Measurements from ENCODE around the gene MRE11. TPM values are rescaled to one million over a fixed set of nuclear protein-coding genes. Genes with fewer than 3 reads are reported as not detected.
"Not testable (repeated sequence)": the region's sequence is repeated elsewhere in the genome, so short reads cannot be mapped to it uniquely, and the experiment has no call there.

Gene MRE11
- polyA plus RNA-seq, 1 donor from 2014 or later, result 15.5 TPM

GRCh38 chr11:94518300-94518699 lies 24.7 kb upstream of the MRE11 start:
- Mint-ChIP-seq H3K4me3 (no peak overlapping the region), H3K27me3 (peaks cover 11% of the 10 kb centered on the region), H3K9me3 (no peaks in the 10 kb centered on the region), H3K27ac (no peak overlapping the region), H3K4me1 (no peaks in the 10 kb centered on the region), H3K36me3 (no peaks in the 10 kb centered on the region)

- Mint-ChIP-seq H3K36me3 (no peaks in the 10 kb centered on the region), H3K27me3 (peaks cover 20% of the 10 kb centered on the region), H3K27ac (no peak overlapping the region), H3K4me3 (no peak overlapping the region), H3K9me3 (no peaks in the 10 kb centered on the region), H3K4me1 (peaks cover 5 to 8% (median 6%) of the 10 kb centered on the region in 3 donors)
These were observed 23.1 kb upstream of the MRE11 start for GRCh38 chr11:94516725-94517124.

DNA sequence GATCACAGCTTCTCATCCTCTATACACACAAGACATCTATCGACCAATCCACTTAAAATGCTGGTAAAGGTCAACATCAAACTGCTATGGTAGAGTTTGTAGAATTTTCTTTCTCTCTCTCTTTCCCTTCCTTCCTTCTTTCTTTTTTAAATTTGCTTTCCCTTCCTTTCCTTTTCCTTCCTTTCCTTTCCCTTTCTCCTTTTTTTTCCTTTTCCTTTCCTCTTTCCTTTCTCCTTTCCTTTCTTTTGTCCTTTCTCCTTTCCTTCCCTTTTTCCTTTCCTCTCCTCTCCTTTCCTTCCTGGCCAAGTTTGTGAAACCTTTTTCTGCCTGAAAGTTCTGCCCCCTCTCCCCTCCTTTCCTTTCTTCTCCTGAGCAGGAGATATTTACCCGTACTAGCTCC lies 21.8 kb upstream of the MRE11 start:
- no peak overlapping the region for H3K27ac Mint-ChIP-seq
- H3K4me3 Mint-ChIP-seq, result no peak overlapping the region
- H3K36me3 Mint-ChIP-seq, result no peaks in the 10 kb centered on the region
- H3K27me3 Mint-ChIP-seq, result peaks cover 25% of the 10 kb centered on the region
- peaks cover 5 to 8% (median 6%) of the 10 kb centered on the region in 3 donors for H3K4me1 Mint-ChIP-seq
- H3K9me3 Mint-ChIP-seq, result no peaks in the 10 kb centered on the region

DNA sequence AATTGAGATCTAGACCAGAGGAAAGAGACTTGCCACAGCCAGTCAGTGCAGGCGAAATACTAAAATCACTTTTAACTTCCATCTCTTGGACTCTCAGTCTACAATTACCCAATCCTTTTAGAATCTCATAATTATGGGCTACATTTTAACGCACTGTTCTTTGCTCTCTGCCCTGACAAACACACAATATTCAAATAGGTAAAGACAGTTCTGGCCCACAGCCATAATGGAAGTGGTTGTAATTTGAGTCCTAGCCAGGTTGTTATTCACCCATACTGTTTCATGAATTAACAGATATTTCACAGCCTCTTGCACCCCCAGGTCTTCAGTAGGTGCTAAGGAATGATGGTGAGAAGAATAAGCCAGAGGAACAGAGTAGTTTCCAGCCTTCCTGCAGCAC lies 19.4 kb upstream of the MRE11 start:
- Mint-ChIP-seq H3K4me1 (peaks cover 5 to 8% (median 6%) of the 10 kb centered on the region in 3 donors), H3K4me3 (peak overlapping the region in 1 of 4 donors; percentile 55), H3K27me3 (peaks cover 26% of the 10 kb centered on the region), H3K36me3 (no peaks in the 10 kb centered on the region), H3K9me3 (no peaks in the 10 kb centered on the region), H3K27ac (no peak overlapping the region)

GRCh38 chr11:94511932-94512781 lies 18.5 kb upstream of the MRE11 start, which contains the start of gene C11orf97:
Gene C11orf97, plus strand, starts transcription at chr11:94512461. Its CDS starts 68 bp downstream, at chr11:94512529.
- Mint-ChIP-seq H3K27me3 (peaks cover 26% of the 10 kb centered on the region), H3K27ac (no peak within 1 kb of the TSS), H3K9me3 (no peaks in the 10 kb centered on the region)

DNA sequence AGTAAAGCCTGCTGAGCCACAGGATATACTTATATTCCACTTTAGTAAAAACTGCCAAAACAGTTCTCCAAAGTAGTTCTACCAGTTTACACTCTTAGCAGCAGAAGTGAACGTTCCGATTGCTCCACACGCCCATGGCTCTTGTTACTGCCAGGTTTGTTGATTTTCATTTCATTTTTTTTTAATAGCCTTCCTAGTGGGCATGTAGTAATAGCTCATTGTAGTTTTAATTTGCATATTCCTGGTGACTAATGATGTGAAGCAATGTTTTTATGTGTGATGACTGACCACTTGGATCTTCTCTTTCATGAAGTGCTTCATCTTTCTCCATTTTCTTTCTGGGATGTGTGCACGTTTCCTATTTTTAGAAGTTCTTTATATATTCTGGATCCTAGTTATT lies 13.8 kb upstream of the MRE11 start:
- H3K27me3 Mint-ChIP-seq, result peaks cover 13% of the 10 kb centered on the region
- no peaks in the 10 kb centered on the region for H3K9me3 Mint-ChIP-seq
- H3K4me1 Mint-ChIP-seq, result peaks cover 3 to 6% (median 5%) of the 10 kb centered on the region in 3 donors
- H3K36me3 Mint-ChIP-seq, result peaks cover 4% of the 10 kb centered on the region
- H3K4me3 Mint-ChIP-seq, result no peak overlapping the region
- H3K27ac Mint-ChIP-seq, result no peak overlapping the region

More at GRCh38 chr11:94511932-94512781, 18.5 kb upstream of the MRE11 start, which contains the start of gene C11orf97:
- Mint-ChIP-seq H3K4me3 (peak within 1 kb of the TSS in 3 of 4 donors; percentile 70 to 86 (median 72)), H3K36me3 (no peaks in the 10 kb centered on the region), H3K4me1 (peaks cover 5 to 8% (median 6%) of the 10 kb centered on the region in 3 donors)

GRCh38 chr11:94506513-94506912 lies 12.9 kb upstream of the MRE11 start:
- H3K4me1 Mint-ChIP-seq, H3K27ac Mint-ChIP-seq, H3K36me3 Mint-ChIP-seq, H3K9me3 Mint-ChIP-seq, H3K27me3 Mint-ChIP-seq, H3K4me3 Mint-ChIP-seq: not testable (repeated sequence)

DNA sequence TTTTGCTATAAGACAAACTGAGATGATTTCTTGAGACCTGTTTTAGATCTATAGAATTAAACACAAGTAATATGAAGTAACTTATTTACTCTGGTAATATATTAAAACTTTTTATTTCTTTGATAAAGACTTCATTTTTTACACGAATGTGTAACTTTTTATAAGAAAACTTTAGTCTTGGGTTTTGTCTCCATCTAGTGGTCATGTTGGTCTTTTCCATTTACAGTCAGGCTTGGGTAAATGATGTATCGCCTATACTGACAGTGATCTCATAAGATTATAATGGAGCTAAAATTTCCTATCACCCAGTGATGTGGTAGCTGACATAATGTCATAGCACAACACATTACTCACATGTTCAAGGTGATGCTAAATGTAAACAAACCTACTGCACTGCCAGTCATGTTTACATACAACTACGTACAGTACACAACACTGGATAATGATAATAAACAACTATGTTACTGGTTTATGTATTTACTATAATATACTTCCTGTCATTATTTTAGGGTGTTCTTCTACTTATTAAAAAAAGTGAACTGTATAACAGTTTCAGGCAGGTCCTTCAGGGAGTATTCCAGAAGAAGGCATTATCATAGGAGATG lies 11.1 kb upstream of the MRE11 start:
- Mint-ChIP-seq H3K4me3 (no peak overlapping the region), H3K27ac (no peak overlapping the region), H3K4me1 (peaks cover 0 to 4% (median 0%) of the 10 kb centered on the region in 3 donors), H3K9me3 (no peaks in the 10 kb centered on the region), H3K27me3 (no peaks in the 10 kb centered on the region), H3K36me3 (peaks cover 4% of the 10 kb centered on the region)

DNA sequence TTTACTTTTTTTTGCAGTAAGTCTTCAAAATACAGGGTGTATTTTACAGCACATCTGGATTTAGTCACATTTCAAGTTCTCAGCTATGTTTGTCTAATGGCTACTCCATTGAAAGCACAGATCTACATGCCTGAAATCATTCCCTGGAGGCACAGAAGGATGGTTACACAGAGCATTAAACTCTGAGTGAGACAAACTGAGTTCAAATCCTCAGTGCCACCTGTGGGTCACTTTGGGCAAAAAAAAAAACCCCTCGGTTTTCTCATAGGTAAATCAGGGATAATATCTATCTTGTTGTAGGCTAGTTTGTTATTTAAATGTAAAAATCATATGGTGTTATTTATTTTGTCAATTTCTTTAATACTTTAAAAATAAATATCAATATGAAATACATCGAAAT lies 7.9 kb upstream of the MRE11 start:
- H3K27ac Mint-ChIP-seq, result no peak overlapping the region
- peaks cover 5% of the 10 kb centered on the region for H3K36me3 Mint-ChIP-seq
- H3K9me3 Mint-ChIP-seq, result no peaks in the 10 kb centered on the region
- no peak overlapping the region for H3K4me3 Mint-ChIP-seq
- peaks cover 2 to 4% (median 2%) of the 10 kb centered on the region in 3 donors for H3K4me1 Mint-ChIP-seq
- H3K27me3 Mint-ChIP-seq, result no peaks in the 10 kb centered on the region

DNA sequence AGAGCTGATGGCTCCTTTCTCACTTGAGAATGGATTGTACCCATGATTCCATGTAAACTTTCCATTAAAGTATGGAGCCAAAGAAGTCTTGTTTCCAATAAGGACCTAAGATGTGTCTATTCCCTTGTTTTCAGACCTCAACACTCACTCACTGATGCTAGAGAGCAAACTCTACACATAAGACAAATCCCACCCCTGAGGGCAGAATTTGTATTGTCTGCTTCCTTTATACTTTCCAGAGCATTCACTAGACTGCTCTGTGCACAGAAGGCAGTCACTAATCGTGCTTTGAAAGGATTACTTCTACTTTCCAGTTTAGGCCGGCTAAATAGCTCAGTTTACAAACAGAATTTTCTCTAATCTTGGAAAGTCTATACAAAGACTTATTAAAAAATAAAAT lies 6.5 kb upstream of the MRE11 start:
- no peaks in the 10 kb centered on the region for H3K9me3 Mint-ChIP-seq
- H3K4me1 Mint-ChIP-seq, result peaks cover 2 to 12% (median 8%) of the 10 kb centered on the region in 3 donors
- H3K27ac Mint-ChIP-seq, result peak overlapping the region in 1 of 3 donors; percentile 21
- H3K27me3 Mint-ChIP-seq, result no peaks in the 10 kb centered on the region
- H3K36me3 Mint-ChIP-seq, result peaks cover 5% of the 10 kb centered on the region
- H3K4me3 Mint-ChIP-seq, result no peak overlapping the region

GRCh38 chr11:94494126-94494680 lies 559 bp upstream of the MRE11 start:
- Mint-ChIP-seq H3K27ac (peak overlapping the region; percentile 36 to 98 (median 97)), H3K36me3 (peaks cover 6% of the 10 kb centered on the region), H3K27me3 (no peaks in the 10 kb centered on the region), H3K9me3 (no peaks in the 10 kb centered on the region), H3K4me3 (peak overlapping the region; percentile 86 to 96 (median 94)), H3K4me1 (peaks cover 12 to 27% (median 18%) of the 10 kb centered on the region in 3 donors)

DNA sequence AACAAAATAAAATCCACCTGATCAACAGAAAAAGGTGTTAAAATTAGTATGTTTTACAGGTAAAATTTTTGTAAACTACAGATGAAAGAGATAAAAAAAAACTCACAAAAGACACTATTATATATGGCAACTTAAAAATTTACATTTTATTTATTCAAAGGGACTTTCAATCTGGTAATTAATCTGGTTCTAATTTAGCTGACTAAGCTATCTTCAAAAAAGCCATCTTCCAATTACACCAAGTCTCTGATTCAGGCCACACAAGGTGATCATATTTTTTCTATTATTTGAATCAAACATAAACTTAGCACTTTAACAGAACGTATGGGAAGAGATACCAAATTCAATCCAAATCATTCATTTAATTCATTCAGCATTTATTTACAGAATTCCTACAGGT lies 7.6 kb downstream of the MRE11 start:
- Mint-ChIP-seq H3K4me3 (no peak overlapping the region), H3K36me3 (peaks cover 19% of the 10 kb centered on the region), H3K4me1 (peaks cover 4 to 8% (median 4%) of the 10 kb centered on the region in 3 donors), H3K27ac (no peak overlapping the region), H3K27me3 (no peaks in the 10 kb centered on the region), H3K9me3 (no peaks in the 10 kb centered on the region)

- Mint-ChIP-seq H3K27ac (no peak overlapping the region), H3K27me3 (no peaks in the 10 kb centered on the region), H3K4me1 (peaks cover 3 to 4% (median 3%) of the 10 kb centered on the region in 3 donors), H3K4me3 (no peak overlapping the region), H3K9me3 (no peaks in the 10 kb centered on the region), H3K36me3 (peaks cover 15% of the 10 kb centered on the region)
These were observed 12.3 kb downstream of the MRE11 start for GRCh38 chr11:94481342-94481741.

- no peak overlapping the region for H3K4me3 Mint-ChIP-seq
- H3K27me3 Mint-ChIP-seq, result no peaks in the 10 kb centered on the region
- peaks cover 19% of the 10 kb centered on the region for H3K36me3 Mint-ChIP-seq
- H3K4me1 Mint-ChIP-seq, result peaks cover 10 to 15% (median 11%) of the 10 kb centered on the region in 3 donors
- H3K27ac Mint-ChIP-seq, result no peak overlapping the region
- no peaks in the 10 kb centered on the region for H3K9me3 Mint-ChIP-seq
These were observed 16.0 kb downstream of the MRE11 start for GRCh38 chr11:94477624-94478023.
